Measurements from ENCODE around the gene LRRC10B.

LRRC10B gene

GRCh38 chr11:61555051-61555969, 46.8 kb downstream of the LRRC10B start:
- Histone ChIP-seq H3K79me2 (ENCODE audit: insufficient read depth, low read length) (no peaks in the 10 kb centered on the region), H3K36me3 (ENCODE audit: insufficient read depth, low read length) (no peaks in the 10 kb centered on the region), H4K20me1 (ENCODE audit: insufficient read depth, low read length) (no peaks in the 10 kb centered on the region), H3K9me3 (ENCODE audit: low read length) (no peaks in the 10 kb centered on the region), H3F3A (ENCODE audit: insufficient read depth, low read length) (no peaks in the 10 kb centered on the region), H3K27me3 (ENCODE audit: insufficient read depth, low read length) (0 out of 2 replicates have a peak, but pooled peaks cover 3% of the 10 kb centered on the region), H3K9ac (ENCODE audit: low read length) (no peak overlapping the region), H2AFZ (ENCODE audit: low read length) (no peak overlapping the region), H3K27ac (ENCODE audit: low read depth, low read length, poor library complexity, severe bottlenecking) (no peak overlapping the region), H3K4me1 (ENCODE audit: insufficient read depth, low read length, severe bottlenecking) (no peaks in the 10 kb centered on the region), H3K4me2 (ENCODE audit: low read length) (no peak overlapping the region), H3K9me2 (ENCODE audit: low read depth, low read length) (no peaks in the 10 kb centered on the region), H3K4me3 (ENCODE audit: low read depth, low read length, poor library complexity, severe bottlenecking) (no peak overlapping the region)
- no peak for TF ChIP-seq CTCF (IDR thresholded peaks at IDR 0.05; ENCODE audit: low read length)
- no peak for TF ChIP-seq EZH2 (IDR thresholded peaks at IDR 0.05; ENCODE audit: borderline replicate concordance, low read length)

DNA sequence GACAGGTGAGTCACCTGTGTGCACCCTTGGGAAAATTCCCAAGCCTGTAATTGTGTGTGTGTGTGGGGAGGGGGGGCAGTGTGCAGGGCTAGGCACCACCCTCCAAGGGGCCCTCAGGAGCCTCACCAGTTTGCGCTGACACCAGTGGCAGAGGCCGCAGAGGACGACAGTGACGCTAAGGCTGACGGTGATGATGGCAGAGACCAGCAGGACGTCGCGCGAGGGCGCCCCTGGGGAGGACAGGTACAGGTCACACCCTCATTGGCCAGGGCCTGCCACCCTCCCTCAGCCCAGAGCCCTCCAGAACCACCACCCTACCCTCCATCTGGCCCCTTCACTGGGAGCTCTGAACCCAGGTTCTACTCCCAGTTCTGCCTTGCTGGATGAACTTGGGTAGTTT, 47.4 kb downstream of the LRRC10B start:
- H3K9me2 ChIP-seq (ENCODE audit: low read depth, low read length): no peaks in the 10 kb centered on the region
- no peaks in the 10 kb centered on the region for H3K79me2 ChIP-seq (ENCODE audit: insufficient read depth, low read length)
- no peak overlapping the region for H3K9ac ChIP-seq (ENCODE audit: low read length)
- no peak overlapping the region for H3K4me2 ChIP-seq (ENCODE audit: low read length)
- no peaks in the 10 kb centered on the region for H3K4me1 ChIP-seq (ENCODE audit: insufficient read depth, low read length, severe bottlenecking)
- no peaks in the 10 kb centered on the region for H3K36me3 ChIP-seq (ENCODE audit: insufficient read depth, low read length)
- no peak overlapping the region for H2AFZ ChIP-seq (ENCODE audit: low read length)
- no peaks in the 10 kb centered on the region for H4K20me1 ChIP-seq (ENCODE audit: insufficient read depth, low read length)
- TF ChIP-seq EZH2 (IDR thresholded peaks at IDR 0.05; ENCODE audit: borderline replicate concordance, low read length) (no peak), CTCF (IDR thresholded peaks at IDR 0.05; ENCODE audit: low read length) (no peak)
- 0 out of 2 replicates have a peak, but pooled peaks cover 3% of the 10 kb centered on the region for H3K27me3 ChIP-seq (ENCODE audit: insufficient read depth, low read length)
- no peak overlapping the region for H3K4me3 ChIP-seq (ENCODE audit: low read depth, low read length, poor library complexity, severe bottlenecking)
- H3K27ac ChIP-seq (ENCODE audit: low read depth, low read length, poor library complexity, severe bottlenecking): no peak overlapping the region
- H3K9me3 ChIP-seq (ENCODE audit: low read length): no peaks in the 10 kb centered on the region
- H3F3A ChIP-seq (ENCODE audit: insufficient read depth, low read length): no peaks in the 10 kb centered on the region

- H3K4me1 ChIP-seq (ENCODE audit: insufficient read depth, low read length, severe bottlenecking): no peaks in the 10 kb centered on the region
- H3K79me2 ChIP-seq (ENCODE audit: insufficient read depth, low read length): no peaks in the 10 kb centered on the region
- H3K27me3 ChIP-seq (ENCODE audit: insufficient read depth, low read length): 0 out of 2 replicates have a peak, but pooled peaks cover 3% of the 10 kb centered on the region
These were observed 48.1 kb downstream of the LRRC10B start for GRCh38 chr11:61556621-61557020.

More at GRCh38 chr11:61556621-61557020, 48.1 kb downstream of the LRRC10B start:
- TF ChIP-seq EZH2 (IDR thresholded peaks at IDR 0.05; ENCODE audit: borderline replicate concordance, low read length): no peak
- TF ChIP-seq CTCF (IDR thresholded peaks at IDR 0.05; ENCODE audit: low read length): no peak
- H3K9ac ChIP-seq (ENCODE audit: low read length): no peak overlapping the region
- no peak overlapping the region for H3K4me2 ChIP-seq (ENCODE audit: low read length)
- H3K27ac ChIP-seq (ENCODE audit: low read depth, low read length, poor library complexity, severe bottlenecking): no peak overlapping the region
- H4K20me1 ChIP-seq (ENCODE audit: insufficient read depth, low read length): no peaks in the 10 kb centered on the region
- H3K36me3 ChIP-seq (ENCODE audit: insufficient read depth, low read length): no peaks in the 10 kb centered on the region
- H3K4me3 ChIP-seq (ENCODE audit: low read depth, low read length, poor library complexity, severe bottlenecking): no peak overlapping the region
- H3K9me3 ChIP-seq (ENCODE audit: low read length): no peaks in the 10 kb centered on the region
- H3F3A ChIP-seq (ENCODE audit: insufficient read depth, low read length): no peaks in the 10 kb centered on the region
- no peak overlapping the region for H2AFZ ChIP-seq (ENCODE audit: low read length)
- no peaks in the 10 kb centered on the region for H3K9me2 ChIP-seq (ENCODE audit: low read depth, low read length)
